Stimulated activated naive CD4-positive, alpha-beta T cell treated with Interleukin-2 at 50 U/mL for 16 hours (primary cell): ENCODE data around the gene IL21R.
"Not testable (repeated sequence)": the region's sequence is repeated elsewhere in the genome, so short reads cannot be mapped to it uniquely, and the experiment has no call there.

Source experiments
- DNase-seq: peaks from one replicate; lab custom pipeline; 2025; lab: John Stamatoyannopoulos, UW

Gene IL21R

DNA sequence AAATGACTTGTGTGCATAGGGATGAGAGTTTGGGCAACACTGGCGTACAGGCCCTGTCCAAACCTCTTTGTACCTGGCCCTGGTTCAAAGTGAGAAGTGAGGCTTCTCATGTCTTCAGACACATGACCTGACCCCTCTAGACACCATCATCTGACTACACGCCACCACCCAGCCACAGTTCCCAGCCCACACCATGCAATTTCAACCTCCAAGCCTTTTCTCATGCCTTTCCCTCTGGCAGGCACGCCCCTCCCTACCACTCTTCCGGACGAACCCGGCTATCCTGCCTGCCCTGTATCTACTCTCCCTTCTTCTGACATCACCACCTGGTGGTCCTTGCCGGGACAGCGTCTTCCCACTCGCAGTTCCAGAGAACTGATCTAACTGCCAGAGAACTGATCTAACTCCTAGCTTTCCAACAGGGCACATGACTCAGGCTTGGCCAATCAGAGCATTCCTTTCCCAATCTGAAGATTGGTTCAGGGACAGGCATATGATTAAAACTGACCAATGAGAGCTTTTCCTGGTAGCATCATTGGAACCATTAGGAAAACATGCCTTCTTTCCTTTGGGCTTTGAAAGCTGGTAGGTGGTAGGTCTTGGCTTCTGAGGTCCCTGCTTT is 27.1 kb upstream of the IL21R start:
- peak; percentile 25 for DNase-seq

DNA sequence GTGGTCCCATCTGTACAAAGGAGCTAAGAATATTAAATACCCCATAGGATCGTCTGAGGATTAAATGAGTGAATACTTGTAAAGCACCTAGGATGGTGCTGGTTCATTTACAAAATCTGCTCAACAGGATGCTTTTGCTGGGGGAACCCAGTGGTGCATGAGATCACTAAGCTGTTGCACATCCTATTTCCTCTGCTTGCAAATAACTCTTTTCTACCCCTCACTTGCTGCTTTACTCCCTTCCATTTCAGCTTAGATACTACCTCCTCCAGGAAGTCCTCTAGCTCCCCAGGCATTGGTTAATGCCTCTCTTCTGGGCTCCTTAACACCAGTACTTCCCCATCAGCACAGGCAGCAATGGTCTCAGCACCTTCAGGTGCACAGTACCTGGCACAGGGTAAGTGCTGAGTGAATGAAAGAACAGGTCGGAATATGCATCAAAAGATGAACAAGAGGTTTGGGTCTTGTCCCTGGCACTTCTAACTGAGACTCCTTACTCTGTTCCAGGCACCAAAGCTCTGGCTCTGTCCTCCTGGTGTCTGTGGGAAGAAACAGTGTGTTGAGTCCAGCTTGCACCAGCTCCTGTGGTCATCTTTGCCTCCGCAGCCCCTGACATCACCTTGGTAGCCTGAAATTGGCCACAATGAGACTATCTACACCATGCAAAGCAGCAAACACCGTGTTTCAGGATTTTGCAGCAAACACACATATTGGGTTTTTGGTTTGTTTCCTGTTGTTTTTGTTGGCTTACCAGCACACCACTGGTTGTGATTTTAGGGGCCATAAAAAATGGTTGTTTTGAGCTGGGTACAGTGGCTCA is 24.1 kb upstream of the IL21R start:
- no peak for DNase-seq

DNA sequence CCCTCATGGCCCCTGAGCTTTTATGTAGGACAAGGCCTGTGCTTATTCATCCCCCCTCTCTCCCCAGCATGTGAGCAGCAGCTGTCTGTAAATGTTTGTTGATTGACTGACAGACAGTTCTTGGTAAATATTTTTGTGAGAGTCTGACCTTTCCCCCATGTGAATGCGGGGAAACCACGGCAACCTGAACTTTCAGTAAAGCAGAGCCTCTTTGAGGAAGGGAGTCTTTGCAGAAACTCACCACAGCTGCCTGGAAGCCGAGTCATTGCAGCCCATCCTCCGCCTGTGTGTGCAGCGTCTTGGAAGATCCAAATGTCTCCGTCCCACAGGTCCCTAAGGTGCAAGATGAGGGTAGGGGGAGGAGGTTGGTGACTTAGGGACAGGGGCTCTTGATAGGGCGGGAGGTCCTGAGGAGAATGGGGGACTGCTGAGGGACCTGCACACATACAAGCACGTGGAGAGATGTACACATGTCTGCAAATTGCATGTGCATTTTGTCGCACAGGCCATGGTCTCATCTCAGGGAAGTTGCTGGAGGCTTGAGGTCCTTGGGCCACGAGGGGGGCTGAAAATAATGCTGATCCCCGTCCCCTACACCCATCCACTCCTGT is 23.0 kb upstream of the IL21R start:
- DNase-seq, result no peak

DNA sequence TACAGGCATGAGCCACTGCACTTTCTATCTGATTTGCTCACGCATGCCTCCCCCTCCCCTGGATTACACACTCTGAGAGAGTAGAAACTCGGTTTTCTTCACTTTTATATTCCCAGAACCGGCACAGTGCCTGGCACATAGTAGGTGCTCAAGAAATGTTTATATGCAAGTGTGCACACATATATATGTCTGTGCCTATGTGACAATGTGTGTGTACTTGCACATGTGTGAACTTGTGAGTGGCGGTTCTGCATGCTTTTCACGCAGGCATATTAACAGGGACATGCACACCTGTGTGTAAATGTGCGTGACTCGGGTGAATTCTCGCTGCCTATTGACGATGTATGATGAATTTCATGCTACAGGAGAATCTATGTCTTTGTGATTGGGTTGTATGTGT is 22.1 kb upstream of the IL21R start:
- no peak for DNase-seq

DNA sequence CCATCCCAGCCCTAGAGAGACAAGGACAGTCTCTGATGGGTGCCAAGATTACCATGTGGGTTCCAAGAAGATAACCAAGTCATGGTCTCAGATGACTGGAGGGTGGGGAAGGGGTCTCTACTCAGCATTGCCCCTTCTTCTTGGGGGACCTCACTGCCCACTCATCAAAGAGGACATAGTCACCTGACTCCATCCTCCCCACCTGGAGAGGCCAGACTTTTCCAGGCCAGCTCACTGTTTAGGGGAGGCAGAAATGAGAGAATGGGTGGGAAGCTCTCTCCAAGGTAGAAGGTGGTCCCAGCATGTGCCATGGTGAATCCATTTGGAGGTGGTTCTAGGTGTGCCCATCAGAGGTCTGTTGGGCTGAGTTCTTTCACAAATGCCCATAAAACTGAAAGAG is 20.7 kb upstream of the IL21R start:
- no peak for DNase-seq

DNA sequence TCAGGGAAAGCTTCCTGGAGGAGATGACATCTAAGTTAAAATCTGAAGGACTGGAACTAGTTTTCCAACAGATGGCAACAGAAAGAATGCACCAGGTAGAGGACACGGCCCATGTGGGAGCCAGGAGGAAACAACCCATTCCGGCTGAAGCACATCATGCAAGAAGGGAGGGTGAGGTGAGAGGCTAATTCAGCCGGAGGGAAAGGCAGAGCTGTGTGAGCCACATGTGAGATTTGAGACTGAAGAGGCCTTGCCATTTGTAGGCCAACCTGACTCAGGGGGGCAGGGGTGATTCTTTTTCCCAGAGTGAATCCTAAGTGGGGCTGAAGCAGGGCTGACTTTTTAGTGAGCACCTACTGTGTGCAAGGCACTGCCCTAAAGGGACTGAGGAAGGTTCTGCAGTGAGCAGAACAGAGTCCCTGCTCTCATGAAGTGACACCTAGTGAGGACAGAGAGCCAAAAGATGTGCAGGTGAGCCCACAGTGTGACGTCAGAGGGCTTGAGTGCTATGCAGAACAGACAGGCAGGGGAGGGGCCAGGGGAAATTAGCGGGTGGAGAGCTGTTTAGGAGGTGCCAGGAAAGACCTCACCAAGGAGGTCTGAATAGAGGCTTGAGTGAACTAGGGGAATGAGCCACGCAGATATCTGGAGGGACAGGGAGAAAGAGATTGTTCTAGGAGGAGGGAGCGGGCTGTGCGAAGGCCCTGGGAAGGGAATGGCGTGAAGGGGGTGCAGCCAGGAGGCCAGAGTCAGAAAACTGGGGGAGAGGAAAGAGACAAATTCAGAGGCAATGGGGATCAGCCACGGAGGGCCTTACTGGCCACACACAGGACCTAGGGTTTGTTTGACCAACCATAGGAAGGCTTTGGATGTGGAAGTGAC is 19.8 kb upstream of the IL21R start:
- no peak for DNase-seq

DNA sequence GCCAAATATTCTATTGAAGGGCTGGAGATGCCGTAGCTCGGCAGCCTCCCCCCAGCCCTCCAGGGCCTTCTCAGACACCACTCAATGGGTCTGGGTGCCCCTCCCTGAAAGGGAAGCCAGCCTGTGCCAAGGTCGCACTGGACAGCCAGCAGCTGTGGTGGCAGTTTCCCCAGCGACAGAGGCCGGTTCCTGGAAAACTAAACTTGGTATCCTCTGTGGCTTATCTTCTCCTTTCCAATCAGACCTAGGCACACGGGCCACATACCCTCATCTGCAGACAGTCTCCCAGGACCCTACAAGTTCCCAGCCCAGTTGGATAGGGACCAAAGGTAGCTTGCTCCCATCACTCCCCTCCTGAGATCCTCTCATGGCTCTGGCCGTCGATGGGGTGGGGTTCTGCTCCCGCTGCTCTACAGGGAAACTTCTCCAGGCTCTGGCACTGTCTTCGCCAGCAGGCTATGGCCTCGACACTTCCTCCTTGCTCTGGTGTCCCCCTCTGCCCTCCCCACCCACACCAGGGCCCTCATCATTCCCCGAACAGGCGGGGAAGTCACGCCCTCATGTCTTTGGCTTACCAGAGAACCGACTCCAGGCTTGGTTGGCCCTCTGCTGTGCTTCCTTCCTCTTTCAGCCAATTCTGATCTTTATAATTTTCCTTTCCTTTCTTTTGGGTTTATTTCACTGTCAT is 18.3 kb upstream of the IL21R start:
- DNase-seq, result no peak

DNA sequence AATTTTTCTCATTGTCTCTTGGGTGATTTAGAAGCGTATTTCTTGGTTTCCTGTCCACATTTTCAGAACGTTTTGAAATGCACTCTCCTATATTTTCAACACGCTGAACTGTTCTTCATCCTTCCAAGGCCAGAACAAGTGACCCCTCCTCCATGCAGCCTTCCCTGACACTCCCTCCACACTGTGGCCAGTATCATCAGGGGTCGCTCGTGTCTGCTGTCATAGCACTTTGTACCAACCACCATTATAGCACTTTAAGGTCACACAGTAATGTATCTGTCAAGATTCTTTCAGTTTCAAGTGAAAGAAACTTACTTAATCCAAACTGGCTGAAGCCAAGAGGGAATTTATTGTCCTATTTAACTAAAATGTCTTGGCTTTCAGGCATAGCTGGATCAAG is 17.5 kb upstream of the IL21R start:
- no peak for DNase-seq

DNA sequence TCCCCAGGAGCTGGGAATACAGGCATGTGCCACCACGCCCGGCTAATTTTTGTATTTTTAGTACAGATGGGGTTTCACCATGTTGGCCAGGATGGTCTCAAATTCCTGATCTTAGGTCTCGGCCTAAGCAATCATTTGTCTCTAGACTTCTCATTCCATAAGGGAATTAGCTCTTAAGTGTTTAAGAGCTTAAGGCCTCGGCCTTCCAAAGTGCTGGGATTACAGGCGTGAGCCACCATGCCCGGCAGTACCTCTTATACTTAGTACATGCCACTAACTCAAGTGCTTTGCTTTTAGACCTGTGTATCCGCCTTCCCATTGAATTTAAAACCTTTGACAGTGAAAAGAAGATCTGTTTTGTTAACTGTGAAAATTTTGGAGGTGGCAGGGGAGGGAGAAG is 16.6 kb upstream of the IL21R start:
- DNase-seq, result no peak

DNA sequence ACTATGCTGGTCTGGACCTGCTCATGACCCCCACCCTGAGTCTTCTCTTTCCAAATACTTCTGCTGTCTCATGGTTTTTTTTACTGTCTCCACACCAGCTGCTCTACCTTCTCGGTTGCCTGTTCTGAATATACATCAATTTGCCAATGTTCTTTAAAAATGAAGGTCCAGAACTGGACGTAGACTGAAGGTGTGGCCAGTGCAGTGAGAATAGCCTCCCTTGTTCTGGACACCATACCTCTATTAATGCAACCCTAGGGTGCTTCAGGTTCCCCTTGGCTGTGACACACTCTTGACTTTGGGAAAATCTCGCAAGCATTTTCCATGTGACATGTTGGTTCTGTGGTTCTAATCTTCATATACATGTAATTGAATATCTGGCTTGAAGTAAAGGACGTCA is 15.3 kb upstream of the IL21R start:
- no peak for DNase-seq

DNA sequence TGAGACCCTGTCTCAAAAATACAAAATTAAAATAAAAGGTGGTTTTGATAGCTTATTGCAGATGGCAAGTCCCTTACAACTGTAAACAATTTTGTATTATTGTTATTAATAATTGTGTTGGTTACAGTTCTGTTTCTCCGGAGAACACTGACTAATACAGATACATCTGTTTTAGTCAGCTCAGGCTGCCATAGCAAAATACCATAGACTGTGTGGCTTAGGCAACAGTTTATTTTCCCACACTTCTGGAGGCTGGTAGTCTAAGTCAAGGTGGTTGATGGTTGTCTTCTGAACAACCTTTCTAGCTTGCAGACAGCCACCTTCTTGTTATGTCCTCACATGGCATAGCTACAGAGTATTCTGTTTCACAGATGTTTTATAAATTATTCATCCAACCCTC is 14.2 kb upstream of the IL21R start:
- DNase-seq, result no peak

DNA sequence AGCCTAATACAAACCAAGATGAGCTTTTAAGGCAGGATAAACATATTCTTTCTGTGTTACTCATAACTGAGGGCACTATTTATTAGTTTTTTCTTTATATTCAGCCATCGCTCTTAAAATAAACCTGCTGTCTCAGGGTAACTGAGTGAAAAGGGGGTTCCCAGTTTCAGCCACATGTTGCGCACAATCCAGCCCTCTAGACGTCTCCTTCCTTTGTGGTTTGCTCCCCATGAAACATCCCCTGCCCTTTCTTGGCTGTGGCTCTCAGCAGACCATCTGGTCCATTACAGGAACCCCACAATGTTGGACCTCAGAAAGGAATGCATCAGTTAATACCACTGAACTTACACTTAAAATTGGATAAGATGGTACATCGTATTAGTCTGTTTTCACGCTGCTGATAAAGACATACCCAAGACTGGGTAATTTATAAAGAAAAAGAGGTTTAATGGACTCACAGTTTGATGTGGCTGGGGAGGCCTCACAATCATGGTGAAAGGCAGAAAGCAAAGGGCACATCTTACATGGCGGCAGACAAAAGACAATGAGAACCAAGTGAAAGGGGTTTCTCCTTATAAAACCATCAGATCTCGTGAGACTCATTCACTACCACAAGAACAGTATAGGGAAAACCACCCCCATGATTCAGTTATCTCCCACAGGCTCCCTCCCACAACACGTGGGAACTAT is 12.6 kb upstream of the IL21R start:
- no peak for DNase-seq

DNA sequence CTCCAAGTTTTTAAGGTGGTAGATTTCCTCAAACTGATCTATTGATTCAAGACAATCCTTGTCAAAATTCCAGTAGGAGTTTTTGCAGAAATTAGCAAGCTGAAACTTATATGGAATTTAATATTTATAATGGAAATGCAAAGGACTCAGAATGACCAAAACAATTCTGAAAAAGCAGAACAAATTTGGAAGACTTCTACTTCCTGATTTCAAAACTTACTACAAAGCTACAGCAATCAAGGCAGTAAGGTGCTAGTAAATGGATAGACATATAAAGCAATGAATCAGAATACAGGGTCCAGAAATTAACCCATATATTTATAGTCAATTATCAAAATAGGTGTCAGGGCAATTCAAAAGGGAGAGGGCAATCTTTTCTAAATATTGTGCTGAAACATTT is 11.8 kb upstream of the IL21R start:
- DNase-seq, result no peak

DNA sequence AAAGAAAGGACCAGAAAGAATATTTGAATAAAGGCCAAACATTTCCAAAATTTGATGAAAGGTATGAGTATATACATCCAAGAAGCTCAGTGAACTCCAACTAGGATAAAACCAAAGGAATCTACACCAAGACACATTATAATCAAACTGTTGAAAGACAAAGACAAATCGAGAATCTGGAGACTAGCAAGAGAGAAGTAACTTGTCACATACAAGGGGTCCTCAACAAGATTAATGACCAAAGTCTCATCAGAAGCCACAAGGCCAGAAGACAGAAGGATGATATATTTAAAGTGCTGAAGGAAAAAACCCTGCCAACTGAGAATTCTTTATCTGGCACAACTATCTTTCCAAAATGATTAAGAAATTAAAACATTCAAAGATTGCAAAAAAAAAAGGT is 9.3 kb upstream of the IL21R start:
- DNase-seq, result no peak

DNA sequence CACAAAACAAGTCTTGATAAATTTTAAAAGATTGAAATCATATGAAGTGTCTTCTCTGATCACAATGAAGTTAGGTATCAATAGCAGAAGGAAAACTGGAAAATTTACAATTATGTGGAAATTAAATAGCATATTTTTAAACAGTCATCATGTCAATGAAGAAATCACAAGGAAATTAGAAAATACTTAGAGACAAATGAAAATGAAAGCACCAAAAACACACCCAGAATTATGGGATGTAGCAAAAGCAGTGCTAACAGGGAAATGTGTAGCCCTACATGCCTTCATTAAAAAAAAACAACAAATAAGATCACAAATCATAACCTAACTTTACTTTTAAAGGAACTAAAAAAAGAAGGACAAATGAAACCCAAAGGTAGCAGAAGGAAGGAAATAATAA is 7.5 kb upstream of the IL21R start:
- no peak for DNase-seq

DNA sequence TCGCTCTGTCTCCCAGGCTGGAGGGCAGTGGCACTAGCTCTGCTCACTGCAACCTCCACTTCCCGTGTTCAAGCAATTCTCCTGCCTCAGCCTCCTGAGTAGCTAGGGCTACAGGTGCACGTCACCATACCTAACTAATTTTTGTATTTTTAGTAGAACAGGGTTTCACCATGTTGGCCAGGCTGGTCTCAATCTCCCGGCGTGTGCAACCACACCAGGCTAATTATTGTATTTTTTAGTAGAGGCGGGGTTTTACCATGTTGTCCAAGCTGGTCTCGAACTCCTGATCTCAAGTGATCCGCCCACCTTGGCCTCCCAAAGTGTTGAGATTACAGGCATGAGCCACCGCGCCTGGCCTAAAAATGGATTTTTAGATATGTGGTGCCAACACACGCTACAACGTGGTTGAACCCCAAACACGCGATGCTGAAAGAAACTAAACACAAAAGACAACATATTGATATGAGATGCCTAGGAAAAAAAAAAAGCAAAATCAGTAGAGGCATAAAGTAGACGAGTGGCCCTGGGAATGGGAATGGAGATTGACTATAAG is 3.6 kb upstream of the IL21R start:
- DNase-seq, result not testable (repeated sequence)

DNA sequence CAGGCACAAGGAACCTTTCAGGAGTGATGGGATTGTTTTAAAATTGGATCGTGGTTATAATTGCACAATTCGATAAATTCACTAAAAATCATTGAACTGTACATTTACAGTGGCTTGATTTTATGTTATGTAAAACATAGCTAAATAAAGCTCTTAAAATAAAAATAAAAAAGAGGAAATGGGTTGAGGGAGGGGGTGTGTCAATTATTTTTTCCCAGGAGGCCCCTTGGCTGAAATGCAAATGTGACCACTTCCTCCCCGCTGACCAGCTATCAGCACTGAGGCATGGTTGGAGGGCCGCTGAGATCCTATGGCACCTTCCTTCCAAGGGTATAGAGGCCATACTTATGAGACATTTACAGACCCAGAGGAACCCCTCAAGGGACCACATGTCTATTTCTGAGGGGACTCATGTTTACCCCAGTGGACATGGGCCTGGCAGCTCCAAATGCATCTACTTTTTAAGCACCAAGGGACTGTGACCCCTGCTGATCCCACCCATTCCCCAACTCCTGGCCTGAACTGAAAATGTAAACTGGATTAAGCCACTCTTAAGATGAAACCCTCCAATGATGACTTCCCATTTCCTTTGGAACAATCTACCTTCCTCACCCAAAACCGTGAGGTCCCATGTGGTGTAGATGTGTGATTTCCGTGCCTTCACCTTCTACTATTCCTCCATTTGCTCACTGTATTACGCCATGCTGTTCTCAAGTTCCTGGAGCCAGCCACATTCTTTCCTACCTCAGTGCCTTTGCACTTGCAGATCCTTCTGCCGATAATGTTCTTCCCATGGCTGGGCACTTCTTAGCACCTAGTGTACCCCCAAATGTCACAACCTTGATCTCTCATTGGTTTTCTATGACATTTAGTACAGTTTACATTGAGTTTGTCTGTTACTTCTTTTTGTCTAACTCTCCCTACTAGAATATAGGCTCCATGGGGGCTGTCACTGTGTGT is 2.8 kb upstream of the IL21R start:
- DNase-seq, result no peak

DNA sequence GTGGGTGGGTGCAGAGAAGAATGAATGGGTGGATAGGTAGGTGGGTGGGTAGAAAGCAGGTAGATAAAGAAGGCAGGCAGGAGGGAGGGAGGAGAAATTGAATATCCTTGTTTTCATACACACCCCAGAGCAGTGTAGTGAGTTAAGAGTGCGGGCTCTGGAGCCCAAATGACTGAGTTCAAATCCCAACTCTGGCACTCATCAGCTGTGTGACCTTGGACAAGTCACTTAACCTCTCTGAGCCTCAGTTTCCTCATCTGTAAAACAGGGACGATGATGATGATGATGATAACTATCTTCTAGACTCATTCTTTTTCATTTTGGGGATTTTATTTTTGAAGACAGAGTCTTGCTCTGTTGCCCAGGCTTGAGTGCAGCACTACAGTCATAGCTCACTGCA is 2.0 kb upstream of the IL21R start:
- no peak for DNase-seq

DNA sequence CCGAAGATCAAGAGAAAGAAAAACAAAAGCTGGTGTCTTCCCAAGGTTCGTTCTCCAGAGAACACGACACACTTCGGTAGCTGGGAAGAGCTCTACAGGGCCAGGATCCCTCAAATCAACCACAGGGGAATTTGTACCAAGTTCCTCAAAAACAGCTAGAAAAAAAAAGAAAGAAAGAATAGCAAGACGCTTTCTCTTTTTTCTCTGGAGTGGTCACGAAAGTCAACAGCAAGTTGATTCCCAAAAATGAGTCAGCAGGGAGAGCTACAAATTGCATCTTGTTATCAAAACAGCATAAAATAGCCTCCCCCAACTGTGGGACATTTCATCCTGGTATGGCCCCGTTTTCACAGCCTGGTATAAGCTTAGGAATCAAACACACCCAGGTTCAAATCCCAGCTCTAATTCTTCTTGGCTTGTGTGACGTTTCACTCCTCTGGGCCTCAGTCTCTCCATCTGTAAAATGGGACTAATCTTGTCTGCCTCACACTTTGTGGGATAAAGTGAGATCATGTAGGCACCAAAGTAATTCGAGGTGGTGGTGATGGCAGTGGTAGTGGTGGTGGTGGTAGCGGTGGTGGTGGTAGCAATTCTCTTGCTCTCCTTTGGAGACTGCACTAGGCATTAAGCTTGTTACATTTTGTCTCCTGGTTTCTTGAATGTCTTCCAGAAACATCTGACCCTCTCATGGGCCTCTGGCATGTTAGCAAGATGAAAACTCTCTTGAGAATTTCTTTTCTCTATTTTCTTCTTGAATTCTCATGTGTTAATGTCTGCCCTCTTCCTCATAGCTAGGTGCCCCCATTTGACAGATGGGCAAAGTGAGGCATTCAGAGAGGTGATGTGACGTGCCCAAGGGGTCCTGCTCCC is 988 bp upstream of the IL21R start:
- DNase-seq, result no peak
